SK-N-SH (cell line): ENCODE results near the gene FOXM1.

Experiments used
- EP300 ChIP-seq, 2 experiments: IDR thresholded peaks; 2 replicates each; pipeline versions ENCODE4 v1.4.0 to v1.6.1; 2012; ENCODE audit warnings: borderline replicate concordance in 1 of 2, low read depth in 1 of 2, low read length in 1 of 2
- RFX5 ChIP-seq: IDR thresholded peaks from 2 replicates; pipeline ENCODE4 v1.6.1; 2012; ENCODE audit warnings: mild to moderate bottlenecking, improper control_type of control experiment, low read length
- SMC3 ChIP-seq: IDR thresholded peaks from 2 replicates; pipeline ENCODE4 v1.6.1; 2012; ENCODE audit warnings: low read depth, low read length, improper control_type of control experiment

GRCh38 chr12:2826721-2827515 lies 50.1 kb downstream of the FOXM1 start:
- TF ChIP-seq SMC3: no peak
- TF ChIP-seq RFX5: no peak
- no peak for TF ChIP-seq EP300 (IDR thresholded peaks at IDR 0.05; ENCODE audit: borderline replicate concordance in 1 of 2, low read depth in 1 of 2, low read length in 1 of 2)
